Keratinocyte (primary cell): ENCODE results near the gene OR2D3.

Experiments
- CTCF ChIP-seq, 3 experiments: IDR thresholded peaks in 1 of 3; conservative IDR thresholded peaks in 1 of 3; optimal IDR thresholded peaks in 1 of 3; 2 replicates in 2 of 3; 3 replicates in 1 of 3; pipeline versions ENCODE3 to v1.5.1; 2011; ENCODE audit warnings: low read length in 3 of 3, mild to moderate bottlenecking in 3 of 3, moderate library complexity in 2 of 3, control low read depth in 1 of 3, inconsistent platforms in 1 of 3; ENCODE audit not compliant: insufficient read depth in 2 of 3; ENCODE audit errors: extremely low read depth in 1 of 3
- EZH2 ChIP-seq: IDR thresholded peaks from one replicate; pipeline ENCODE4 v1.6.1; 2012; ENCODE audit warnings: inconsistent platforms, mild to moderate bottlenecking, low read length, moderate library complexity

GRCh38 chr11:6926208-6927029 lies 5.6 kb downstream of the OR2D3 start, which contains the start of gene ZNF215:
- TF ChIP-seq CTCF (optimal IDR thresholded peaks at IDR 0.05 in 1 of 3, IDR thresholded peaks at IDR 0.05 in 1 of 3, conservative IDR thresholded peaks at IDR 0.05 in 1 of 3; ENCODE audit: extremely low read depth in 1 of 3, insufficient read depth in 2 of 3, low read length in 3 of 3) (no peak), EZH2 (no peak)
